Measurements from ENCODE around the gene CAB39. TPM values are rescaled to one million over a fixed set of nuclear protein-coding genes. Genes with fewer than 3 reads are reported as not detected.

The CAB39 gene
- total and polyA plus RNA-seq, 2 of the 8 experiments (the other 6 are each of a cell fraction or from before 2014, with no cell fraction given), result 16.4 to 50.5 TPM

DNA sequence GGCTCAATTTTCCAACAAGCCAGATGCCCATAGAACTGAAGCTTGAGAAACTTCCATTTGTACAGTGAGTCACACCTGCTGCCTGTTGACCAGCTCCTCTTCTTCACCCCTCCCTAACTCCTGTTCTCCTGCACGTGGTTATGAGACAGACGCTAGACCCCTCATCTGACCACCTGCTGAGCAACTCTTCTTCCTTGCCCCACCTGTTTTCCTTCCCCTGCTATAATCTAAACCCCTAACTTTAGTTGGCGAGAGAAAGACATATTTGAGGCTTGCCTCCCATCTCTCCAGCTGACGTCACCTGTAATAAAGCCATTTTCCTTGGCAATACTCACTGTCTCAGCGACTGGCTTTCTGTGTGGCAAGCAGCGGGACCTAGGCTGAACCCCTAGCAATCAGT, 129.8 kb downstream of the CAB39 start:
- H3K23ac ChIP-seq (ENCODE audit: insufficient read length), result no peak overlapping the region
- H3K4me2 ChIP-seq (ENCODE audit: insufficient read depth in 1 of 2, low read depth in 2 of 2, low read length in 2 of 2), result no peak overlapping the region
- H4K5ac ChIP-seq (ENCODE audit: insufficient read length, low read depth, low read length), result no peak overlapping the region
- 84% methylated on average over 6 of the region's 6 CpGs; no CpG with 5 or more reads in 1 of the 2 experiments for WGBS, 2 experiments (ENCODE audit: extremely low coverage in 1 of 2, insufficient coverage in 1 of 2, insufficient read length in 1 of 2, insufficient replicate concordance in 2 of 2, low coverage in 1 of 2, low lambda C conversion rate in 2 of 2, missing lambda C conversion rate in 1 of 2)
- H3K4me1 ChIP-seq (replicated peaks in 1 of 4; ENCODE audit: control insufficient read depth in 3 of 4, insufficient read depth in 4 of 4, low read length in 3 of 4), result no peaks in the 10 kb centered on the region
- FAIRE-seq (no peak), DNase-seq (ENCODE audit: low read depth in 1 of 2, low spot score in 2 of 2) (no peak)
- no peak overlapping the region for H3K18ac ChIP-seq (ENCODE audit: extremely low read depth, low read length)
- ChIA-PET CTCF (ENCODE audit: partially characterized antibody) (interaction anchor here (4.0 kb wide), 1 partner anchor 19 kb away, joined by 24 read pairs; no protein-coding TSS in a partner anchor), POLR2A (ENCODE audit: partially characterized antibody) (no interaction called here)
- no peaks in the 10 kb centered on the region; a peak in 1 of 7 replicates for H3K27me3 ChIP-seq (replicated peaks in 1 of 4; ENCODE audit: control insufficient read depth in 3 of 4, extremely low read depth in 1 of 4, insufficient read depth in 3 of 4, low read length in 3 of 4)
- H2BK5ac ChIP-seq (ENCODE audit: low read depth, low read length), result no peak overlapping the region
- no peak overlapping the region; the same call in 1 of the 2 replicates for H2BK15ac ChIP-seq (ENCODE audit: low read length)
- TF ChIP-seq PHF8 (conservative IDR thresholded peaks at IDR 0.05; ENCODE audit: low read depth, low read length) (no peak), HDAC2 (IDR thresholded peaks at IDR 0.05; ENCODE audit: borderline replicate concordance in 1 of 2, low read depth in 2 of 2, low read length in 2 of 2) (no peak), KDM4A (IDR thresholded peaks at IDR 0.05; ENCODE audit: low read depth, low read length, severe bottlenecking) (no peak), RXRA (IDR thresholded peaks at IDR 0.05; ENCODE audit: insufficient read depth, low read depth, low read length) (no peak), POU5F1 (IDR thresholded peaks at IDR 0.05; ENCODE audit: low read depth, low read length) (no peak), KDM5A (IDR thresholded peaks at IDR 0.05; ENCODE audit: low read length) (no peak), SIX5 (IDR thresholded peaks at IDR 0.05; ENCODE audit: low read depth, low read length) (no peak), SP1 (IDR thresholded peaks at IDR 0.05; ENCODE audit: low read depth, low read length) (no peak), BACH1 (IDR thresholded peaks at IDR 0.05; ENCODE audit: low read length) (no peak), RBBP5 (IDR thresholded peaks at IDR 0.05; ENCODE audit: borderline replicate concordance, low read depth, low read length) (no peak)
- TF ChIP-seq, protein P1, sequence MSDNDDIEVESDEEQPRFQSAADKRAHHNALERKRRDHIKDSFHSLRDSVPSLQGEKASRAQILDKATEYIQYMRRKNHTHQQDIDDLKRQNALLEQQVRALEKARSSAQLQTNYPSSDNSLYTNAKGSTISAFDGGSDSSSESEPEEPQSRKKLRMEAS (IDR thresholded peaks at IDR 0.05), result no peak
- H3K9me3 ChIP-seq (ENCODE audit: insufficient read depth in 2 of 2, low read depth in 1 of 2, low read length in 1 of 2), result peaks cover 0 to 2% of the 10 kb centered on the region in 2 experiments; a peak in 1 of 4 replicates
- no peak overlapping the region for H3K14ac ChIP-seq (ENCODE audit: insufficient read length)
- no peak overlapping the region for H3K4me3 ChIP-seq (ENCODE audit: extremely low read depth in 1 of 4, insufficient read depth in 2 of 4, low read depth in 3 of 4, low read length in 4 of 4)
- no peak overlapping the region for H2AFZ ChIP-seq (ENCODE audit: low read length)
- H4K91ac ChIP-seq (replicated peaks; ENCODE audit: insufficient read length, low read length), result no peak overlapping the region
- H3K23me2 ChIP-seq (ENCODE audit: low read depth, low read length), result no peaks in the 10 kb centered on the region
- H3K9ac ChIP-seq (replicated peaks in 1 of 4; ENCODE audit: extremely low read depth in 1 of 4, low read depth in 3 of 4, low read length in 3 of 4), result no peak overlapping the region
- no peak overlapping the region for H3K27ac ChIP-seq (ENCODE audit: low read depth, low read length)
- no peaks in the 10 kb centered on the region for H3K36me3 ChIP-seq (ENCODE audit: control insufficient read depth in 2 of 4, insufficient read depth in 4 of 4, low read length in 3 of 4)
- H2AK5ac ChIP-seq (ENCODE audit: low read depth, low read length), result no peak overlapping the region
- H2BK120ac ChIP-seq (replicated peaks; ENCODE audit: low read depth, low read length), result no peak overlapping the region
- H2BK20ac ChIP-seq (ENCODE audit: low read length), result no peak overlapping the region
- no peak overlapping the region for H2BK12ac ChIP-seq (ENCODE audit: low read depth, low read length)
- no peaks in the 10 kb centered on the region for H3K79me2 ChIP-seq (ENCODE audit: control insufficient read depth in 1 of 2, insufficient read depth in 2 of 2, low read length in 2 of 2)
- H3K4ac ChIP-seq (replicated peaks; ENCODE audit: insufficient read length, low read depth, low read length), result no peak overlapping the region
- no peaks in the 10 kb centered on the region for H3K79me1 ChIP-seq (ENCODE audit: low read depth, low read length)
- H4K20me1 ChIP-seq (replicated peaks in 1 of 2; ENCODE audit: control insufficient read depth in 1 of 2, insufficient read depth in 2 of 2, low read length in 2 of 2), result no peaks in the 10 kb centered on the region
- H4K8ac ChIP-seq (ENCODE audit: extremely low read depth, insufficient read depth, low read length), result no peak overlapping the region
- no peak overlapping the region for H3K56ac ChIP-seq (replicated peaks; ENCODE audit: insufficient read length, low read depth, low read length)

Data from H1 (cell line).